ENCODE measurements around the gene U2AF1L4. TPM values are rescaled to one million over a fixed set of nuclear protein-coding genes. Genes with fewer than 3 reads are reported as not detected.
A peak's percentile ranks its signal among the peaks of the same experiment; 100 is the strongest.

U2AF1L4 gene
- total and polyA plus RNA-seq, 9 donors: 10.6 to 17.6 (median 14.1) TPM

GRCh38 chr19:35789195-35789977 is 44.2 kb upstream of the U2AF1L4 start:
- no peaks in the 10 kb centered on the region for H3K9me3 ChIP-seq (replicated peaks; ENCODE audit: control insufficient read depth, low read depth, low read length)
- no peak overlapping the region for H3K27ac ChIP-seq (ENCODE audit: low read length)
- no peaks in the 10 kb centered on the region for H3K27me3 ChIP-seq (ENCODE audit: control insufficient read depth, insufficient read depth, low read length)
- no peak for DNase-seq
- H3K36me3 ChIP-seq (ENCODE audit: control insufficient read depth, insufficient read depth, low read length): peaks cover 9% of the 10 kb centered on the region
- 71% methylated on average over 11 of the region's 11 CpGs for WGBS (ENCODE audit: insufficient coverage)
- no peaks in the 10 kb centered on the region for H3K4me1 ChIP-seq (ENCODE audit: control insufficient read depth, insufficient read depth, low read length)
- H3K4me3 ChIP-seq (ENCODE audit: low read length): no peak overlapping the region

GRCh38 chr19:35788205-35788960 is 43.2 kb upstream of the U2AF1L4 start:
- 73% methylated on average over 4 of the region's 12 CpGs for WGBS (ENCODE audit: insufficient coverage)
- Histone ChIP-seq H3K4me1 (ENCODE audit: control insufficient read depth, insufficient read depth, low read length) (no peaks in the 10 kb centered on the region), H3K9me3 (replicated peaks; ENCODE audit: control insufficient read depth, low read depth, low read length) (no peaks in the 10 kb centered on the region), H3K36me3 (ENCODE audit: control insufficient read depth, insufficient read depth, low read length) (peaks cover 9% of the 10 kb centered on the region), H3K27ac (ENCODE audit: low read length) (no peak overlapping the region), H3K4me3 (ENCODE audit: low read length) (no peak overlapping the region), H3K27me3 (ENCODE audit: control insufficient read depth, insufficient read depth, low read length) (no peaks in the 10 kb centered on the region)
- no peak for DNase-seq

GRCh38 chr19:35787227-35787799 is 42.1 kb upstream of the U2AF1L4 start:
- WGBS (ENCODE audit: insufficient coverage): 89% methylated on average over 8 of the region's 15 CpGs
- no peak overlapping the region for H3K27ac ChIP-seq (ENCODE audit: low read length)
- DNase-seq: no peak
- H3K27me3 ChIP-seq (ENCODE audit: control insufficient read depth, insufficient read depth, low read length): no peaks in the 10 kb centered on the region
- H3K36me3 ChIP-seq (ENCODE audit: control insufficient read depth, insufficient read depth, low read length): peaks cover 15% of the 10 kb centered on the region
- H3K4me3 ChIP-seq (ENCODE audit: low read length): no peak overlapping the region
- H3K9me3 ChIP-seq (replicated peaks; ENCODE audit: control insufficient read depth, low read depth, low read length): no peaks in the 10 kb centered on the region
- no peaks in the 10 kb centered on the region for H3K4me1 ChIP-seq (ENCODE audit: control insufficient read depth, insufficient read depth, low read length)

- no peaks in the 10 kb centered on the region for H3K27me3 ChIP-seq (ENCODE audit: control insufficient read depth, insufficient read depth, low read length)
- no peak overlapping the region for H3K27ac ChIP-seq (ENCODE audit: low read length)
- peak; percentile 1 for DNase-seq
- H3K4me3 ChIP-seq (ENCODE audit: low read length): no peak overlapping the region
- WGBS (ENCODE audit: insufficient coverage): 78% methylated on average over 26 of the region's 31 CpGs
- H3K36me3 ChIP-seq (ENCODE audit: control insufficient read depth, insufficient read depth, low read length): peaks cover 22% of the 10 kb centered on the region
- no peaks in the 10 kb centered on the region for H3K4me1 ChIP-seq (ENCODE audit: control insufficient read depth, insufficient read depth, low read length)
- H3K9me3 ChIP-seq (replicated peaks; ENCODE audit: control insufficient read depth, low read depth, low read length): no peaks in the 10 kb centered on the region
Measured at GRCh38 chr19:35786299-35787160, 41.3 kb upstream of the U2AF1L4 start.

GRCh38 chr19:35785339-35785627 is 40.1 kb upstream of the U2AF1L4 start:
- Histone ChIP-seq H3K36me3 (ENCODE audit: control insufficient read depth, insufficient read depth, low read length) (peaks cover 32% of the 10 kb centered on the region), H3K9me3 (replicated peaks; ENCODE audit: control insufficient read depth, low read depth, low read length) (no peaks in the 10 kb centered on the region), H3K4me1 (ENCODE audit: control insufficient read depth, insufficient read depth, low read length) (no peaks in the 10 kb centered on the region), H3K27me3 (ENCODE audit: control insufficient read depth, insufficient read depth, low read length) (no peaks in the 10 kb centered on the region), H3K27ac (ENCODE audit: low read length) (no peak overlapping the region), H3K4me3 (ENCODE audit: low read length) (no peak overlapping the region)
- peak; percentile 1 for DNase-seq
- 79% methylated on average over 5 of the region's 10 CpGs for WGBS (ENCODE audit: insufficient coverage)

GRCh38 chr19:35784503-35785338 is 39.5 kb upstream of the U2AF1L4 start:
- Histone ChIP-seq H3K27me3 (ENCODE audit: control insufficient read depth, insufficient read depth, low read length) (no peaks in the 10 kb centered on the region), H3K36me3 (ENCODE audit: control insufficient read depth, insufficient read depth, low read length) (peaks cover 35% of the 10 kb centered on the region)
- WGBS (ENCODE audit: insufficient coverage): 60% methylated on average over 35 of the region's 45 CpGs

GRCh38 chr19:35783469-35784434 is 38.5 kb upstream of the U2AF1L4 start:
- H3K9me3 ChIP-seq (replicated peaks; ENCODE audit: control insufficient read depth, low read depth, low read length): no peaks in the 10 kb centered on the region
- DNase-seq: peak; percentile 4
- peaks cover 40% of the 10 kb centered on the region for H3K36me3 ChIP-seq (ENCODE audit: control insufficient read depth, insufficient read depth, low read length)
- H3K27ac ChIP-seq (ENCODE audit: low read length): no peak overlapping the region
- WGBS (ENCODE audit: insufficient coverage): 67% methylated on average over 20 of the region's 28 CpGs
- H3K27me3 ChIP-seq (ENCODE audit: control insufficient read depth, insufficient read depth, low read length): no peaks in the 10 kb centered on the region
- H3K4me1 ChIP-seq (ENCODE audit: control insufficient read depth, insufficient read depth, low read length): no peaks in the 10 kb centered on the region
- no peak overlapping the region for H3K4me3 ChIP-seq (ENCODE audit: low read length)

More at GRCh38 chr19:35784503-35785338, 39.5 kb upstream of the U2AF1L4 start:
- Histone ChIP-seq H3K4me1 (ENCODE audit: control insufficient read depth, insufficient read depth, low read length) (no peaks in the 10 kb centered on the region), H3K27ac (ENCODE audit: low read length) (no peak overlapping the region), H3K4me3 (ENCODE audit: low read length) (no peak overlapping the region), H3K9me3 (replicated peaks; ENCODE audit: control insufficient read depth, low read depth, low read length) (no peaks in the 10 kb centered on the region)
- DNase-seq: peak; percentile 1

- Histone ChIP-seq H3K27me3 (ENCODE audit: control insufficient read depth, insufficient read depth, low read length) (no peaks in the 10 kb centered on the region), H3K4me3 (ENCODE audit: low read length) (no peak overlapping the region), H3K36me3 (ENCODE audit: control insufficient read depth, insufficient read depth, low read length) (peaks cover 48% of the 10 kb centered on the region), H3K27ac (ENCODE audit: low read length) (no peak overlapping the region), H3K9me3 (replicated peaks; ENCODE audit: control insufficient read depth, low read depth, low read length) (no peaks in the 10 kb centered on the region), H3K4me1 (ENCODE audit: control insufficient read depth, insufficient read depth, low read length) (no peaks in the 10 kb centered on the region)
- DNase-seq: no peak
- WGBS (ENCODE audit: insufficient coverage): 98% methylated on average over 8 of the region's 12 CpGs
Measured at GRCh38 chr19:35782589-35782988, 37.4 kb upstream of the U2AF1L4 start.

Data from muscle of leg (tissue), 11 donors.